T follicular helper cell (primary cell): ENCODE results near the gene CASP8.
"Not testable (repeated sequence)": the region's sequence is repeated elsewhere in the genome, so short reads cannot be mapped to it uniquely, and the experiment has no call there.

Experiments used
- DNase-seq: peaks from one replicate; pipeline ENCODE4 v3.0.0-alpha.2; 2020; ENCODE audit warnings: low read depth

The CASP8 gene

DNA sequence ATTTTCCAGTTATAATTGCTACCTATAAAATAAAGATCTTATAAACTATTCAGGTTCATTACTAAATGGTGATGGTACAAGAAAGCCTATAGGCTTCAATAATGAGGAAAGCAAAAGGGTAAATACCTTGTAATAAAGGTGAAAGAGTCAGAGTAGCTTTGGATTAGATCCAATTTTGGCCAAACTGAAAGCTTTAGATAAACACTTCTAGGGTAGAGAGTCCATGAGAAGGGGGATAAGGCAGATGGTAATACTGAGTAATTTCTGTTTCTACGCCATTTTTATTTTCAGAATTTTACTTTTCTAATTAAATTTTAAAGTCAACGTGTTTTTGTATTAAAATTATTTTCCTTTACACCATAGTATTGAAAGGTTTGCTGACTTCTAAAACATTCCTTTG, 9.4 kb downstream of the CASP8 start:
- DNase-seq = no peak

DNA sequence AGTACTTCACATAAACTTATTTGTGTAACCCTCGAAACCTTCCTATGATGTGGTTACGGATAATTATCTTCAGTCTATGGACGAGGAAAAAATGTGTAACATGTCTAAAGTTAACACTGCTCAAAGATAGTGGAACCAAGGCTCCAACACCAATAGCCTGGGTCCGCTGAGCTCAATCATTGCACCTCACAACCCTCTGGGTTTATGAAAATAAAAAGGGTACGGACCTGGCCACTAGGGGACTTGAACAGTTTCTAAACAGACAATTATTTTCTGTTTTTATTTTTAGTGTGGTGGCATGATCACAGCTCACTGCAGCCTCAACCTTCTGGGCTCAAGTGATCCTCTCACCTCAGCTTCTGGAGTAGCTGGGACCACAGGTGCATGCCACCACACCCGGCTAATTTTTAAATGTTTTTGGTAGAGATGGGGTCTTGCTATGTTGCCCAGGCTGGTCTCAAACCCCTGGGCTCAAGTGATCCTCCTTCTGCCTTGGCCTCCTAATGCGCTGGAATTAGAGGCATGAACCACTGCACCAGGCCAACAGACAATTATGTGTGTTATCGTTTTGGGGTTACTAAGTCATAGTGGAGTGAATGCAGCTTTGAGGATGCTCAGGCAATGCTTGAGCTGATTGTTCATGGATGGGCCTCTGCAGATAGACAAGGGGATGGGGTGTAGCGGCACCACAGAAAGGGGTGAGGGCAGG, 10.1 kb downstream of the CASP8 start:
- no peak for DNase-seq

DNA sequence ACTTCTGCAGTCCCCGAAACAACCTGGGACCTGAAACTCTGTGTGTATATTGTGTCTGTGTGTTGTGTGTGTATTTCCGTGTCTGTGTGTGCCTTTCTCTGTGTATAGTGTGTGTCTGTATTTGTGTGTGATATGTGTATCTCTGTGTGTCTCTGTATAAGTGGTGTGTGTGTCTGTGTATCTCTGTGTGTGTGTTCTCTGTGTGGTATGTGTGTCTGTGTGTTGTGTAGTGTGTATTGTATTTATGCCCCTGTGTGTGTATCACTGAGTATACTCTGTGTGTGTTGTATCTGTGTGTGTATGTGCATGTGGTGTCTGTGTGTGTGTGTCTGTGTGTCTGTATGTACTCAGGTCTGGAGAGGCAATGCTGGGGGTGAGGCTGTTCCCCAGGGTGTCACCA, 11.6 kb downstream of the CASP8 start:
- no peak for DNase-seq

DNA sequence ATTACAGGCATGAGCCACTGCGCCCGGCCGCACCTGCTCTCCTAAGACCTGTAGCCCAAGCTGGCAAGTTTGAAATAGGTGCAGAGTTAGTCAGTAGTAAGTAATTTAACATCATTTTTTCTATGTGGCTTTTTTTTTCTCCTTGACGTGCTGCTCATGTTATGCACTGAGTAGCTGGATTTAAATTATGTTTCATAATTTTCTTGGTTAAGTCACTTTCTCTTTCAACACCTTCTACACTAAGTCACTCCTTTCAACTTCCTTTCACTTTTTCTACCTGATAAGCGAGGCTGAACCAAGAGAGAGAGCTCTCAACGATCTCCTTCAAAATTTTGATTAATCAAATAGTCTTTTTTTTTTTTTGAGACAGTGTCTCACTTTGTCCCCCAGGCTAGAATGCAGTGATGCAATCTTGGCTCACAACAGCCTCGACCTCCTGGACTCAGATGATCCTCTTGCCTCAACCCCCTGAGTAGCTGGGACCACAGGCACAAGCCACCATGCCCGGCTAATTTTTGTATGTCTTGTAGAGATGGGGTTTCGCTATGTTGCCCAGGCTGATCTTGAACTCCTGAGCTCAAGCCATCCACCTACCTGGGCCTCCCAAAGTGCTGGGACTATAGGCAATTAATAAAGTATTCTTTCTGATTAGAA, 13.1 kb downstream of the CASP8 start:
- no peak for DNase-seq

DNA sequence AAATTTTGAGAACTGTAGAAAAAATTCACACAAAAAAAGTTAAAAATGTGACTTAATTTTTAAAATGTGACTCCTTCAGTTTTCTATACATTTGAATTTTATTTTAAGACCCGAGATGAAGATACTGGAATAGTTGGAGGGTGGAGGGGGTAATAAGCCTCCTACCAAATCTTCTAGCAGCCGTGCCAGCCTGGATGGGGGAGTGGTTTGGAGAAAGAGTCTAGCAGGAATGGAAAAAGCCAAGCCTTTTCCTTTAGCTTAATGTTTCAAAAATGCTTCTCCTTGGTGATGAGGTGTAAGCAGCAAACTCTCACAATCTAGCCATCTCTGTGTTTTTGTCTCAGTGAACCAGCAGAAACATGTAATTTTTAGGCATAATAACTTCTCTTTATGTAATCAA, 14.7 kb downstream of the CASP8 start:
- no peak for DNase-seq

DNA sequence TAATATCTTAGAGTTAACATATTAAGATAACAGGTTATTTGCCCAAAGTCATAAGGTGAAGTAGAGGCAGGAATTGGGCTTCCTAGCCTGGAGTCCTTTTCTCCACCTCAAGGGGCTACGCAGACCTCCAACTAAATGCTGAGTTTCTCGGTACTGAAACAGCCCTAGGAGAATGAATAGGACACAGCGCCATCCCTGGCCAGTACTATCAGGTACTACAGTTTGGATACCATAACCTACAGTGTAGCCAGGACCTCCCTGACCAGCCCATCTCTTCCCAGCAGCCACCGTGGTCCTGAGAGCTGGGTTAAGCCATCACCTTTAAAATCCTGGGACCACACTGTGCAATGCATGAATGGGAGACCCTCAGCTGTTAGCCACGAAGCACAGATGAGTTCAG, 15.7 kb downstream of the CASP8 start:
- no peak for DNase-seq

DNA sequence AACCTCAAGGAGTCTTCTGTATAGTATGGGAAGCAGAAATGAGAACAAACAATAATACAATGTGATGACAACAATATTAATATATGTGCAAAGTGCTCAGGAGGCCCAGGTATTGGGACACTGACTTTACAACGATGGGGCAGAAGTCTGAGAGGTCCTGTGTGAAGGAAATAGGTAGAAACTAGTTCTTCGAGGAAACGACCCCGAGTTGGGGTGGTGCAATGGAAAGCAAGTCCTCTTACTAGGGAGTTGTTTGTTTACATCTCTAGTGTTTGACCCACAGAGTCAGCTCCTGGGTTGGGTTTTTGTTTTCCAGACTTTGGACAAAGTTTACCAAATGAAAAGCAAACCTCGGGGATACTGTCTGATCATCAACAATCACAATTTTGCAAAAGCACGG, 16.2 kb downstream of the CASP8 start:
- DNase-seq = no peak

DNA sequence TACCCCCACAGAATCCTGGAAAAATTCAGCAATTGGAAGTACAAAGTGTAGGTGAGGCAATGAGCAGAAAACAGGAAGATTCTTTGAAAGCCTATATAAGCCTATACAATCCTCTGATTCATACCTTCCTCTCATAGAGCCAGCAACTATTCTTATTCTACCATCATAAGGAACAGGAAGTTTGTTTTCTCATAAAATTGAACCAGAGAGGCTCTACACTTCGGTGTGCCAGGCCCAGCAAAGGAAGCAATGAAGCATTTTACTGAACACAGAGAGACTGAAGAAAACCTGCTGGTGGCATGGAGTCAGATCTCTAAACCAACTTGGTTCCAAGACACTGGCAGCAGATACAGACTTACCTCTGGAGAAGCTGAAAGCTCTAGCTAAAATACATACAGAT, 18.7 kb downstream of the CASP8 start:
- no peak for DNase-seq

DNA sequence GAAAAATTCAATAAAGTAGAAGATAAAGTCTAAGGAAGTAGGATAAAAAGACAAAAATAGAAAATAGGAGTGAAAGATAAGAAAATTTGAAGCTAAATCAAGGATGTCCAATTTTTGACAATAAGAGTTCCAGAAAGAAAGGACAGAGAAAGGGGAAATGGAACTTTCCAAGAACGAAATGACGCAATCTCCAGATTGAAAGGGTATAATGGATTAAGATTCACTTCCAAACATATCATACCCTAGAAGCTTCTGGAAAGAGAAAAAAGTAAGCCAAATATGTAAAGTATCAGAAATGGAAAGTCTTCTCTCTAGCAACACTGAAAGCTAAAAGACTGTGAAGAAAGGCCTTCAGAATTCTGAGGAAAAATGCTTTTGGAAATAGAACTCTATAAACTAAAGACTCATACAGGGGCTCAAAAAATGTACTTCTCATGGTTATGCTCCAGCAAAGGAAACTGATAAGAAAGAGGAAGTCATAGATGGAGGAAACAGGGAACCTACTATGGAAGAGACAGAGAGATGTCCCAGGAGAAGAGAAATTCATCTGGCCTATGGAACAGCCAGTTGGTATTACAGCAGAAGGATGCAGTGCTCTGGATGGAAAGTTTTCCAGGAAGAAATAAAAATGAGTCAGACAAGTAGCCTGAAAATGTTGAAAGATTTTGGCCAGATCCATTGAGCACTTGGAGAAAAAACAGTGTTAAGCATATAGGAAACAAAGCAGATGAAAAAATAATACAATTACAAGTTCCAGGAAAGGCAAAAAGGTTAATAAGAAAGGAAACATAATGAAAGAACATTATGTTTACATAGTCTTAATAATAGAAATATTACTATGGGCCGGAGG, 20.1 kb downstream of the CASP8 start:
- DNase-seq = no peak

DNA sequence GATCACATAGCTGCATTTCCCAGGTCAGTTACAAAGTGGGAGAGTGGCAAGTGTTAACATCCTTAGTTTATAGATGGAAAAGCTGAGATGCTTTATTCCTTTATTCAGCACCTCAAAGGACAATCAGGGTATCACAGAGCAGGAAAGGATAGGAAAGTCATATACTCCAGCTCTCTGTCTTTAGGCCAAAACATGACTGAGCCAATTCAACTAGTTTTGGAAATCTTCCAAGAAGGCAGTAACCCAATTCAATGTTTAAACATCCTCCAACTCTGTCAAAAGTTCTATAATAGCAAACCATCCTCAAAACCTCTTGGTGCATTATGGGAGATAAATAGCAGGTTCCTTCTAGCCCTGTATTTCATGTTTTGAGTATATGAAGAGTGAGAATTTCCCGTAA, 25.2 kb downstream of the CASP8 start:
- DNase-seq = no peak

DNA sequence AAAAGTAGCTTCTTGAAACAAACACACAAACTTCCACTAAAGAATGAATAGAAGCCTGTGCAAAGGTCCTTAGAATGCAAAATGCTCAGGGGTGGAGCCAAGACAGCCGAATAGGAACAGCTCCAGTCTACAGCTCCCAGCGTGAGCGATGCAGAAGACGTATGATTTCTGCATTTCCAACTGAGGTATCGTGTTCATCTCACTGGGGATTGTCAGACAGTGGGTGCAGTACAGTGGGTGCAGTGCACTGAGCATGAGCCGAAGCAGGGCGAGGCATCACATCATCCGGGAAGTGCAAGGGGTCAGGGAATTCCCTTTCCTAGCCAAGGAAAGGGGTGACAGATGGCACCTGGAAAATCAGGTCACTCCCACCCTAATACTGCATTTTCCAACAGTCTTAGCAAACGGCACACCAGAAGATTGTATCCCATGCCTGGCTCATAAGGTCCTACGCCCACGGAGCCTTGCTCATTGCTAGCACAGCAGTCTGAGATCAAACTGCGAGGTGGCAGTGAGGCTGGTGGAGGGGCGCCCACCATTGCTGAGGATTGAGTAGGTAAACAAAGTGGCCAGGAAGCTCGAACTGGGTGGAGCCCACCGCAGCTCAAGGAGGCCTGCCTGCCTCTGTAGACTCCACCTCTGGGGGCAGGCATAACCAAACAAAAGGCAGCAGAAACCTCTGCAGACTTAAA, 30.3 kb downstream of the CASP8 start:
- DNase-seq = not testable (repeated sequence)

DNA sequence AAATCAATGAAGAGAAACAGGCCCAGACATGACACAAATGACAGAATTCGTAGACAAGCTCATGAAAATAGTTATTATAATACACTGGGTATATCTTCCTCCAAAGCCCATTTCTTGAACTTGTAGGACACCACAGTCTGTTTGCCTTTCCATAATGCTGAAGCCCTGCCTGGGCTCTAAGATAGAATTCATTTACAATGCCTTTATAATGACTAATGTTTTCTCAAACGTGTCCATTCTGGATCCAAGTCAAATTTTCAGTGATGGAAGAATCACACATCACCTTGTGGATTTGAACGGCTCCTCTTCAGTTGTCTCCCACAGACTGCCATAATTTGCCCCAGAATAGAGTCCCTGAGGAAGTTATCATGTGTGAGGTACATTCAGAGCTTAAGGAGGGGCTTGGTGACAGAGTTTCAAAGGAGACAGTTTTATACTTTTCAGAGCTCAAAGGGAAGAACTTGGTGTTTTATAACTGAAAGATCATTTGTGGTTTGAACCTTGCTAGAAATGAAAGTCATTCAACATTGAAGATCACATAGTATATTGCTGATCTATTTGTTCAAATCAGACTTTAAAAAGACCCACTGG, 38.2 kb downstream of the CASP8 start:
- no peak for DNase-seq

DNA sequence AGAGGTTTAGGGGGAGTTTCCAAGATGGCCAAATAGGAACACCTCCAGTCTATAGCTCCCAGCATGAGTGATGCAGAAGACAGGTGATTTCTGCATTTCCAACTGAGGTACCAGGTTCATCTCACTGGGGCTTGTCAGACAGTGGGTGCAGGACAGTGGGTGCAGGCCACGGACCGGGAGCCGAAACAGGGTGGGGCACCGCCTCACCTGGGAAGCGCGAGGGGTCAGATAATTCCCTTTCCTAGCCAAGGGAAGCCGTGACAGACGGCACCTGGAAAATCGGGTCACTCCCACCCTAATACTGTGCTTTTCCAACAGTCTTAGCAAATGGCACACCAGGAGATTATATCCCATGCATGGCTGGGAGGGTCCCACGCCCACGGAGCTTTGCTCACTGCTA, 39.6 kb downstream of the CASP8 start:
- DNase-seq = not testable (repeated sequence)

DNA sequence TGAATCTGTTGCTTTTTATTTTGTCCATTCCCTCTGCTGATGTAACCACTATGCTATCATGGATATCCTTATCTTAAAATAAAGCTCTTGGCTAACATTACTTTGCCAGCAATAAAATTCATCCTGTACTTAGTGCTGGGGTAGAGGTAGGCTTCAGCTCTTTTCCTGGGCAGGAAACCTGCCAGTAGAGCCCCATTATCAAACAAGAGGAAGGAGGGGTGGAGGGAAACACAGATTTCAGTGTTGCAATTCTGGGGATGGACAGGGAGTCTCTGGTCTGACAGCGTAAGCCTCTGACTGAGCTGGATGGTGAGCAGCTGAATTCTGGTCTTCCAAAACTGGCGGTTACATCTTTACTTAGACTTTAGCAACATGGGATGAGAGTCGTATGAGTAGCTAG, 47.5 kb downstream of the CASP8 start:
- DNase-seq = no peak

DNA sequence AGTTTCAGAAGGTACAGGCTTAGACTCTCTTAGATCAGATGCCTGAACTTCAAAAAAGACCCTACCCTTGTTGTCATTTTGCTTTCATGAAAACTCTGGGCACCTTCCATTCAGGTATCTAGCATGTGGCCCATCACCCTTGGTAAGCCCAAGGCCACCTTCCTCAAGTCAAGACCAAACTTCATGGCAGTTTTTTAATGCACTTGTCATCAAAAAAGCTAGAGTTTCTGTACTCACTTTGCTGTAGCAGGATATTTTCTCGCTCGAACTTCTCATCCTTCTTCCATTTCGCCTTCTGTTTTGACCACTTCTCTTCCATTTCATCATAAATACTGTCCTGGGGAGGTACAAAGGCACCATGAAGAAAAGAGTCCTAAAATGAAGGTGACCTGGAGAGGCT, 48.6 kb downstream of the CASP8 start:
- no peak for DNase-seq

DNA sequence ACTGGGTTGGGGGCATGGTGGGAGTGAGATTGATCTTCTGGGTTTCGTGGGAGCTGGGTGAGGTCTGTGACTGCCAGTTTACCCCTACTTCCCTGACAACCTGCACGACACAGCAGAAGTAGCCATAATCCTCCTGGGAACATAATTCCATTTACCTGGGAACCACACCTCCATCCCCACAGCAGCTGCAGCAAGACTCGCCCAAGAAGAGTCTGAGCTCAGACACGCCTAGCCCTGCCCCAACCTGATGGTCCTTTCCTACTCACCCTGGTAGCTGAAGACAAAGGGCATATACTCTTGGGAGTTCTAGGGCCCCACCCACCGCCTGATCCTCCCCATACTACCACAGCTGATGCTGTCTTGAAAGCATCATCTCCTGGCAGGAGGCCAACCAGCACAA, 53.0 kb downstream of the CASP8 start:
- DNase-seq = no peak

DNA sequence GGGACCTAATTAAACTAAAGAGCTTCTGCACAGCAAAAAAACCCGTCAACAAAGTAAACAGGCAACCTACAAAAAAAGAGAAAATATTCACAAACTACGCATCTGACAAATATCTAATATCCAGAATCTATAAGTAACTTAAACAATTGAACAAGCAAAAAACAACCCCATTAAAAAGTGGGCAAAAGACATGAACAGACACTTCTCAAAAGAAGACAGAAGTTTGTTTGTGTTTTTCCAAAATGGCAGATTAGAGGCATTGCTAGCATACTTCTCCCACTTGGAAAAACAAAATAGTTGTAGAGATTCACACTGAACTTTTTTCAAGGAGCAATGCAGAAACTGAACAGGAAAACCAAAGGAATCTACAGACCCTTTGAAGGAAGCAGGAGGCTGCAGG, 59.2 kb downstream of the CASP8 start:
- no peak for DNase-seq

DNA sequence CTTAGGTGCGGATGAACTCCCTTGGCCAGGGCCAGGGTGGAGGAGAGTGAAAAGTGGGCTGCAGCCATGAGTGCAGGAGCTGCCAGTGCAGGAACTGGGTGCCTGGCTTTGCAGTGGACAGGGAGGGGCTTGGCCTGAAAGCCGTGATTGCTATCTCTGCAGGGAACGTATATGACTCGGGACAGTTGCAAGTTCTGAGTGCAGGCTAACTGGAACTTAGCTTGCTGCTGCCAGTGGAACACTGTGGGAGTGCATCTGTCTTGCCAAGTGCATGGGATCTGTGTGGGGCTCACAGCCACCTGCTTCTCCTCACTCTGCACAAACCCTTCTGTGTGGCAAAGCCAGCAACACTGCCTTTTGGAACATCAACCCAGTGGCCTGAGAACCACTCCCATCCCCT, 59.9 kb downstream of the CASP8 start:
- no peak for DNase-seq

DNA sequence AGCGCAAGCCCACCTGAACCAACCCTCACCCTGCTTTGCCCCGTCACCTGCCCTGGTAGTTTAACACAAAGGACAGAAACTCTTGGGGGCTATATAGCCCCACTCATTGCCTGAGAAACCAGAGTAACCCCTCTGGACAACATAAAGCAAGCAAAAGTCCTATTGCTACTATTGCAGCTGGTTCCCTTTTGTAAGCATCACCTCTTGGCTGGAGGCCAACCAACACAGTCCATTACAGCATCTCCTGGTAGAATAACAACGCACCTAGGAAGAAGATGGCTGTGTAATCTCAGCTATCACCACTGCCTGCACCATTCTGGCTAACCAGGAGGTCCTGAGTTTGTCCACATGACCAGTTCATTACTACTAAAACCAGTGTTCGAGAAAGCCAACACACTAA, 60.4 kb downstream of the CASP8 start:
- DNase-seq = no peak

DNA sequence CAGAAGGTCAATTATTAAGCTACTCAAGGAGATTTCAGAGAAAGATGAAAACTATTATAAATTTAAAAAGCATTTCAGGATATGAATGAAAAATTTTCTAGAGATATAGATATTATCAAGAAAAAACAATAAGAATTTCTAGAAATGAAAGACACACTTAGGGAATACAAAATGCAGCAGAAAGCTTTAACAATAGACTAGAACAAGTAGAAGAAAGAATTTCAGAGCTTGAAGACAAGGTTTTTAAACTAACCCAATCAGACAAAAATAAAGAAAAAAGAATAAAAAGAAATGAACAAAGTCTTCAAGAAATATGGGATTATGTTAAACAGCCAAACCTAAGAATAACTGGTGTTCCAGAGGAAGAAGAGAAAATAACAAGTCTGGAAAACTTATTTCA, 62.4 kb downstream of the CASP8 start:
- DNase-seq = no peak

DNA sequence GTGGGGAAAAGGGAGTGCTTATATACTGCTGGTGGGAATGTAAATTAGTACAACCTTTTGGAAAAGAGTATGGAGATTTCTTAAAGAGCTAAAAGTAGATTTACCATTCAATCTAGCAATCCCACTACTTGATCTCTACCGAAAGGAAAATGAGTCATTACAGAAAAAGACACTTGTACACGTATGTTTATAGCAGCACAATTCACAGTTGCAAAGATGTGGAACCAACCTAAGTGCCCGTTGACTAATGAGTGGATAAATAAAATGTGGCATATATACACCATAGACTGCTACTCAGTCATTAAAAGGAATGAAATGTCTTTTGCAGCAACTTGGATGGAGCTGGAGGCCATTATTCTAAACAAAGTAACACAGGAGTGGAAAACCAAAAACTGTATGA, 67.3 kb downstream of the CASP8 start:
- no peak for DNase-seq

DNA sequence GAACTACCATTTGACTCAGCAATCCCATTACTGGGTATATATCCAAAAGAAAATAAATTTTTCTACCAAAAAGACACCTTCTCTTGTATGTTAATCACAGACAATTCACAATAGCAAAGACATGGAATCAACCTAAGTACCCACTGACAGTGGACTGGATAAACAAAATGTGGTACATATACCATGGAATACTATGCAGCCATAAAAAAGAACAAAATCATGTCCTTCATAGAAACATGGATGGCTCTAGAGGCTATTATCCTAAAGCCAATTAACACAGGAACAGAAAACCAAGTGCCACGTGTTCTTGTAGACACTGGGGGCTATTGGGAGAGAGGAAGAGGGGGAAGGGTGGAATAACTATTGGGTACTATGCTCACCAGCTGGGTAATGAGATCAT, 69.1 kb downstream of the CASP8 start:
- no peak for DNase-seq
